Skin of body (tissue), 2 donors: ENCODE data around the gene ACOXL. TPM values are rescaled to one million over a fixed set of nuclear protein-coding genes. Genes with fewer than 3 reads are reported as not detected.
A peak's percentile ranks its signal among the peaks of the same experiment; 100 is the strongest.

Source experiments
- DNase-seq: peaks from one replicate; lab custom pipeline; 2025; lab: John Stamatoyannopoulos, UW
- total RNA-seq: library from RNA; depleted of rRNA; stranded (reverse); fragments of >200 nt; gene quantifications from one replicate; pipeline ENCODE4 v1.2.3, GENCODE V29; 2014

The ACOXL gene
- total RNA-seq, 1 donor from 2014 or later = 0.30 TPM

- DNase-seq = no peak
Observed at GRCh38 chr2:110752871-110753270, 20.5 kb downstream of the ACOXL start.

GRCh38 chr2:110755491-110756078 lies 23.2 kb downstream of the ACOXL start:
- DNase-seq = no peak

- no peak for DNase-seq
Observed at GRCh38 chr2:110759411-110759810, 27.0 kb downstream of the ACOXL start.

GRCh38 chr2:110764931-110765330 lies 32.6 kb downstream of the ACOXL start:
- no peak for DNase-seq

GRCh38 chr2:110766291-110766690 lies 33.9 kb downstream of the ACOXL start:
- no peak for DNase-seq

GRCh38 chr2:110768591-110768990 lies 36.2 kb downstream of the ACOXL start:
- DNase-seq = no peak

- peak; percentile 73 for DNase-seq
Observed at GRCh38 chr2:110770404-110770958, 38.1 kb downstream of the ACOXL start.

GRCh38 chr2:110770959-110771431 lies 38.6 kb downstream of the ACOXL start:
- DNase-seq = peak; percentile 94

GRCh38 chr2:110771547-110772382 lies 39.4 kb downstream of the ACOXL start:
- peak; percentile 81 for DNase-seq

- no peak for DNase-seq
Observed at GRCh38 chr2:110772383-110772755, 40.0 kb downstream of the ACOXL start.

- no peak for DNase-seq
Observed at GRCh38 chr2:110773401-110773921, 41.1 kb downstream of the ACOXL start.

GRCh38 chr2:110774701-110775100 lies 42.3 kb downstream of the ACOXL start:
- DNase-seq = no peak

- no peak for DNase-seq
Observed at GRCh38 chr2:110777531-110778311, 45.3 kb downstream of the ACOXL start.

GRCh38 chr2:110780461-110780860 lies 48.1 kb downstream of the ACOXL start:
- no peak for DNase-seq

GRCh38 chr2:110783196-110783873 lies 51.0 kb downstream of the ACOXL start:
- DNase-seq = peak; percentile 92

GRCh38 chr2:110784047-110784631 lies 51.8 kb downstream of the ACOXL start:
- no peak for DNase-seq

GRCh38 chr2:110785439-110785838 lies 53.1 kb downstream of the ACOXL start:
- DNase-seq = no peak

- DNase-seq = peak; percentile 11
Observed at GRCh38 chr2:110788976-110789375, 56.6 kb downstream of the ACOXL start.

GRCh38 chr2:110789706-110790105 lies 57.3 kb downstream of the ACOXL start:
- no peak for DNase-seq

GRCh38 chr2:110790907-110791306 lies 58.5 kb downstream of the ACOXL start:
- DNase-seq = no peak

- DNase-seq = no peak
Observed at GRCh38 chr2:110791435-110791834, 59.1 kb downstream of the ACOXL start.
